HepG2 (cell line): ENCODE results near the gene PPP1R16B. TPM values are rescaled to one million over a fixed set of nuclear protein-coding genes. Genes with fewer than 3 reads are reported as not detected.

Experiments
- CHCHD3 ChIP-seq: sonication (generic); formaldehyde crosslinking; IDR thresholded peaks from 2 replicates; pipeline ENCODE4 v1.8.0; 2022; ENCODE audit warnings: mild to moderate bottlenecking, missing genetic modification reagents, moderate library complexity
- FLYWCH1 ChIP-seq: sonication (generic); formaldehyde crosslinking; IDR thresholded peaks from 2 replicates; pipeline ENCODE4 v1.8.1; 2023; ENCODE audit warnings: mild to moderate bottlenecking, missing genetic modification reagents
- FUBP1 ChIP-seq: sonication (generic); formaldehyde crosslinking; IDR thresholded peaks from 2 replicates; pipeline ENCODE4 v1.5.1; 2020; ENCODE audit warnings: missing genetic modification reagents, mild to moderate bottlenecking, borderline replicate concordance
- KIAA2018 ChIP-seq: sonication (generic); formaldehyde crosslinking; IDR thresholded peaks from 2 replicates; pipeline ENCODE4 v1.5.0; 2020; ENCODE audit warnings: mild to moderate bottlenecking, missing genetic modification reagents, borderline replicate concordance
- REL ChIP-seq: sonication (generic); formaldehyde crosslinking; conservative IDR thresholded peaks from 2 replicates; pipeline ENCODE4 v1.8.0; 2022; ENCODE audit warnings: mild to moderate bottlenecking, missing genetic modification reagents, moderate library complexity
- SAP130 ChIP-seq: IDR thresholded peaks from 2 replicates; pipeline ENCODE4 v1.6.1; 2016; ENCODE audit warnings: low read depth
- TCF7L2 ChIP-seq: IDR thresholded peaks from 2 replicates; pipeline ENCODE4 v1.6.1; 2011; ENCODE audit warnings: mild to moderate bottlenecking, low read depth, low read length, moderate library complexity
- THRA ChIP-seq: sonication (generic); formaldehyde crosslinking; IDR thresholded peaks from 2 replicates; pipeline ENCODE4 v1.4.0; 2020; ENCODE audit warnings: missing genetic modification reagents, borderline replicate concordance
- UBTF ChIP-seq: sonication (generic); formaldehyde crosslinking; IDR thresholded peaks from 2 replicates; pipeline ENCODE4 v1.4.0; 2020; ENCODE audit warnings: mild to moderate bottlenecking, missing genetic modification reagents
- ZNF253 ChIP-seq: sonication (generic); formaldehyde crosslinking; IDR thresholded peaks from 2 replicates; pipeline ENCODE4 v1.8.0; 2022; ENCODE audit warnings: mild to moderate bottlenecking, missing genetic modification reagents, borderline replicate concordance
- ZNF710 ChIP-seq: sonication (generic); formaldehyde crosslinking; IDR thresholded peaks from 2 replicates; pipeline ENCODE4 v1.5.0; 2020; ENCODE audit warnings: mild to moderate bottlenecking, missing genetic modification reagents, borderline replicate concordance
- polyA plus RNA-seq, 8 experiments: library from polyadenylated mRNA; depleted of rRNA in 3 of 8; stranded (reverse) in 7 of 8; unstranded in 1 of 8; fragments of >200 nt; fragmentation: Illumina TruSeq in 4 of 8; extraction: Trizol in 4 of 8; gene quantifications; 2 replicates each; pipeline versions ENCODE4 v1.2.1 to v1.2.3, GENCODE V29; 2011 to 2016; ENCODE audit warnings: low read depth in 4 of 8, missing spikeins in 1 of 8, mixed read lengths in 1 of 8; ENCODE audit not compliant: insufficient read depth in 1 of 8
- total RNA-seq, 5 experiments: library from RNA; depleted of rRNA; stranded (reverse); fragments of >200 nt; fragmentation: Illumina TruSeq; extraction: Trizol; gene quantifications; 2 replicates each; pipeline ENCODE4 v1.2.3, GENCODE V29; 2016; ENCODE audit warnings: low read depth in 1 of 5

The PPP1R16B gene
- total and polyA plus RNA-seq, 2 of the 13 experiments (the other 11 are each of a cell fraction or from before 2014, with no cell fraction given): 0.02 to 0.11 TPM

GRCh38 chr20:38893565-38894090 is 88.1 kb downstream of the PPP1R16B start (continued):
- TF ChIP-seq THRA (peak; percentile 64; the same call in 1 of the 2 replicates), ZNF710 (no peak), KIAA2018 (CRISPR knock-in tag) (no peak), CHCHD3 (CRISPR knock-in tag) (0 out of 2 replicates have a peak, but pooled peaks have one; percentile 38), FLYWCH1 (no peak), ZNF253 (CRISPR knock-in tag) (no peak), FUBP1 (CRISPR knock-in tag) (no peak), UBTF (CRISPR knock-in tag) (peak; percentile 29; the same call in 1 of the 2 replicates), TCF7L2 (no peak), REL (CRISPR knock-in tag) (0 out of 2 replicates have a peak, but pooled peaks have one; percentile 48), SAP130 (CRISPR knock-in tag) (peak; percentile 22; the same call in 1 of the 2 replicates)
